ENCODE results near the gene ARID1B.

DNA sequence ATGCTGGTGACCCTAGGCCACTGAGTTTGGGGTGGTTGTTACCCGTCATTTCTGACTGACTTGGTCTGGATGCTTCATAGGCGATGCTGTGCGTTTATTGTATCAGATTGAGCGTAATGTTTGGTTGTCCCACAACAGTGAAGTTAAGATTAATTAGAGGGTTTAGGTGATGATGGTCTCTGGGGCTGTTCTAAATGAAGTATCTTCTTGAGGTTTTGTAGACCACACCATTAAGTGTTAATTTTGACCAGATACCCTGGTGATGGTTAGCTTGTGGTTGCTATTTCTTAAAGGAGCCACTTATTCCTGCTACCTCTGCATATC, 132.8 kb downstream of the ARID1B start:
- TF ChIP-seq, protein P1, sequence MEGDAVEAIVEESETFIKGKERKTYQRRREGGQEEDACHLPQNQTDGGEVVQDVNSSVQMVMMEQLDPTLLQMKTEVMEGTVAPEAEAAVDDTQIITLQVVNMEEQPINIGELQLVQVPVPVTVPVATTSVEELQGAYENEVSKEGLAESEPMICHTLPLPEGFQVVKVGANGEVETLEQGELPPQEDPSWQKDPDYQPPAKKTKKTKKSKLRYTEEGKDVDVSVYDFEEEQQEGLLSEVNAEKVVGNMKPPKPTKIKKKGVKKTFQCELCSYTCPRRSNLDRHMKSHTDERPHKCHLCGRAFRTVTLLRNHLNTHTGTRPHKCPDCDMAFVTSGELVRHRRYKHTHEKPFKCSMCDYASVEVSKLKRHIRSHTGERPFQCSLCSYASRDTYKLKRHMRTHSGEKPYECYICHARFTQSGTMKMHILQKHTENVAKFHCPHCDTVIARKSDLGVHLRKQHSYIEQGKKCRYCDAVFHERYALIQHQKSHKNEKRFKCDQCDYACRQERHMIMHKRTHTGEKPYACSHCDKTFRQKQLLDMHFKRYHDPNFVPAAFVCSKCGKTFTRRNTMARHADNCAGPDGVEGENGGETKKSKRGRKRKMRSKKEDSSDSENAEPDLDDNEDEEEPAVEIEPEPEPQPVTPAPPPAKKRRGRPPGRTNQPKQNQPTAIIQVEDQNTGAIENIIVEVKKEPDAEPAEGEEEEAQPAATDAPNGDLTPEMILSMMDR (conservative IDR thresholded peaks at IDR 0.05) = no peak
- no peak for TF ChIP-seq ZFX (IDR thresholded peaks at IDR 0.05)
